ENCODE measurements around the gene RNF149.

- TF ChIP-seq, protein P1, sequence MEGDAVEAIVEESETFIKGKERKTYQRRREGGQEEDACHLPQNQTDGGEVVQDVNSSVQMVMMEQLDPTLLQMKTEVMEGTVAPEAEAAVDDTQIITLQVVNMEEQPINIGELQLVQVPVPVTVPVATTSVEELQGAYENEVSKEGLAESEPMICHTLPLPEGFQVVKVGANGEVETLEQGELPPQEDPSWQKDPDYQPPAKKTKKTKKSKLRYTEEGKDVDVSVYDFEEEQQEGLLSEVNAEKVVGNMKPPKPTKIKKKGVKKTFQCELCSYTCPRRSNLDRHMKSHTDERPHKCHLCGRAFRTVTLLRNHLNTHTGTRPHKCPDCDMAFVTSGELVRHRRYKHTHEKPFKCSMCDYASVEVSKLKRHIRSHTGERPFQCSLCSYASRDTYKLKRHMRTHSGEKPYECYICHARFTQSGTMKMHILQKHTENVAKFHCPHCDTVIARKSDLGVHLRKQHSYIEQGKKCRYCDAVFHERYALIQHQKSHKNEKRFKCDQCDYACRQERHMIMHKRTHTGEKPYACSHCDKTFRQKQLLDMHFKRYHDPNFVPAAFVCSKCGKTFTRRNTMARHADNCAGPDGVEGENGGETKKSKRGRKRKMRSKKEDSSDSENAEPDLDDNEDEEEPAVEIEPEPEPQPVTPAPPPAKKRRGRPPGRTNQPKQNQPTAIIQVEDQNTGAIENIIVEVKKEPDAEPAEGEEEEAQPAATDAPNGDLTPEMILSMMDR (IDR thresholded peaks at IDR 0.05; ENCODE audit: low read length) = no peak
- TF ChIP-seq EZH2 (IDR thresholded peaks at IDR 0.05; ENCODE audit: borderline replicate concordance, low read length) = no peak
These were observed 2.9 kb downstream of the RNF149 start for GRCh38 chr2:101305492-101306078.
